NCI-H2171 treated with DMSO at 0.1 percent for 48 hours (cell line): Measurements from ENCODE around the gene CCDC91.
"Not testable (repeated sequence)": the region's sequence is repeated elsewhere in the genome, so short reads cannot be mapped to it uniquely, and the experiment has no call there.

ENCODE experiments used
- DNase-seq: peaks from one replicate; lab custom pipeline; 2025; lab: John Stamatoyannopoulos, UW

CCDC91 gene

GRCh38 chr12:28232211-28232928 lies 42.1 kb downstream of the CCDC91 start:
- DNase-seq, result no peak

GRCh38 chr12:28234444-28234843 lies 44.2 kb downstream of the CCDC91 start:
- DNase-seq, result no peak

DNA sequence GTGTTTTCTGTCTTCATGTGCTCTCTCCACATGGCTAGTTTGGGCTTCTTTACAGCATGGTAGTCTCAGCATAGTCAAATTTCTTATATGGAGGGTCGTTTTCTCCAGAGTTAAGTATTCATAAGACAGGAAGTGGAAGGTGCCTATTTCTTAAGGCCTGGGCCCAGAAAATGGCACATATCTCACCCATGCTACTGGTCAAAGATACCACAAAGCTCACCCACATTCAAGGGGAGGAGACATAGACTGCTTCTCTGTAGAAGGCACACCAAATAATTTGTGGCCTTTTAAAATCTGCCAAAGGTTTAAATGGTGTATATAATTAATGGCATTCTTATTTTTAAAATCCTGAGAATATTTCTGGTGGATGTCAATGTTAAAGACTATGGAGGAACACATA lies 44.8 kb downstream of the CCDC91 start:
- DNase-seq, result no peak

- no peak for DNase-seq
Observed at GRCh38 chr12:28235985-28236384, 45.7 kb downstream of the CCDC91 start.

DNA sequence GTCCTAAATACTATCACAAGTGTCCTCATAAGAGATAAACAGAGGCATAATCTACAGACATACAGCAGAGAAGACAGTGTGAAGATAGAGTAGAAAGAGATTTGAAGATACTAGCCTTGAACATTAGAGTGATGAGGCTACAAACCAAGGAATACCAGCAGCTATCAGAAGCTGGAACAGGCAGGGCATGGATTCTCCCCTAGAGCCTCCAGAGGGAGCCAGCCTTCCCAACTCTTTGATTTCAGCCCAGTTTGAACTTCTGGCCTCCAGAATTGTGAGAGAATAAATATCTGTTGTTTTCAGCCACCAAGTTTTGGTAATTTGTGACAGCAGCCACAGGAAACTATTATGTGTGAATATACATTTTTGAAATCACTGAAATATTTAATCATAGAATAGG lies 47.2 kb downstream of the CCDC91 start:
- DNase-seq, result peak; percentile 46

- DNase-seq, result no peak
Observed at GRCh38 chr12:28239918-28240317, 49.7 kb downstream of the CCDC91 start.

DNA sequence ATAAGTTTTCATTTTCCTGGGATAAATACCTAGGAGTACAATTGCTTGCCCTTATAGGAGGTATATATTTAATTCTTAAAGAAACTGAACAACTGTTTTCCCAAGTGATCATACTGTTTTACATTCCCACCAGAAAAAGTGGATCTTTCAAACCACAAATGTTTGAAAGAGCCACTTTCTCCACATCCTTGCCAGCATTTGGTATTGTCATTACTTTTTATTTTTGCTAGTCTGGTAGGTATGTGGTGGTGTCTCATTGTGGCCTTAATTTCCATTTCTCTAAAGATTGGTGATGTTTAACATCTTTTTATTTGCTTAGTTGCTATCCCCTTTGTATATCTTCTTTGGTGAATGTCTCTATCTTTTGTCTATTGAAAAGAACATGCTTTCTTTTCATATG lies 50.6 kb downstream of the CCDC91 start:
- DNase-seq, result no peak

GRCh38 chr12:28242129-28242495 lies 51.9 kb downstream of the CCDC91 start:
- no peak for DNase-seq

- peak; percentile 95 for DNase-seq
Observed at GRCh38 chr12:28242496-28243309, 52.4 kb downstream of the CCDC91 start.

- DNase-seq, result no peak
Observed at GRCh38 chr12:28243310-28243633, 53.0 kb downstream of the CCDC91 start.

GRCh38 chr12:28247806-28248205 lies 57.5 kb downstream of the CCDC91 start:
- no peak for DNase-seq

GRCh38 chr12:28248555-28249145 lies 58.4 kb downstream of the CCDC91 start:
- no peak for DNase-seq

DNA sequence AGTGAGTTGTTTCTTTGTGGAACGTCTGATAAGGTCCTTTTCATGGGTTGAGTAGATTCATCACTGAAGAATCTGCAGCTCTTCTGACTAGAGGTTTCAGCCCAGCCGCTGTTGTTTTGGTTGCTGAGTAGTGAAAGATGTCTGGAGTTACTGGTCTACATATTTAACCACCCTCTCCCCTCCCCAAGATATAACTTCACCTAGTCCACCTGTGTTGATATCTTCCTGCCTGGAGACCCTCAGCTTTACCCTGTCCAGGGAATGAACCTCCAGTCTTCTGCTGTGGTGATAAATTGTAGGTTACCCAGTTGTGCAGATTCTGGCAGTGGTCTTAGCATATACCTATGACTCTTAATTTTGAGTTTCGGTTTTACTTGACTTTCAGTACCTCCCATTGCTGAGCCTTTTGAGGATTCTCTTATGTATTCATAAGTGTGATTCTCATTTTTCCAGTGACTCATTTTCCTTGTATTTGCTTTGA lies 62.9 kb downstream of the CCDC91 start:
- no peak for DNase-seq

- DNase-seq, result no peak
Observed at GRCh38 chr12:28257411-28257810, 67.2 kb downstream of the CCDC91 start.

GRCh38 chr12:28258998-28259397 lies 68.7 kb downstream of the CCDC91 start:
- DNase-seq, result no peak

GRCh38 chr12:28265435-28266042 lies 75.3 kb downstream of the CCDC91 start:
- DNase-seq, result no peak

GRCh38 chr12:28267920-28268607 lies 77.8 kb downstream of the CCDC91 start:
- DNase-seq, result not testable (repeated sequence)

DNA sequence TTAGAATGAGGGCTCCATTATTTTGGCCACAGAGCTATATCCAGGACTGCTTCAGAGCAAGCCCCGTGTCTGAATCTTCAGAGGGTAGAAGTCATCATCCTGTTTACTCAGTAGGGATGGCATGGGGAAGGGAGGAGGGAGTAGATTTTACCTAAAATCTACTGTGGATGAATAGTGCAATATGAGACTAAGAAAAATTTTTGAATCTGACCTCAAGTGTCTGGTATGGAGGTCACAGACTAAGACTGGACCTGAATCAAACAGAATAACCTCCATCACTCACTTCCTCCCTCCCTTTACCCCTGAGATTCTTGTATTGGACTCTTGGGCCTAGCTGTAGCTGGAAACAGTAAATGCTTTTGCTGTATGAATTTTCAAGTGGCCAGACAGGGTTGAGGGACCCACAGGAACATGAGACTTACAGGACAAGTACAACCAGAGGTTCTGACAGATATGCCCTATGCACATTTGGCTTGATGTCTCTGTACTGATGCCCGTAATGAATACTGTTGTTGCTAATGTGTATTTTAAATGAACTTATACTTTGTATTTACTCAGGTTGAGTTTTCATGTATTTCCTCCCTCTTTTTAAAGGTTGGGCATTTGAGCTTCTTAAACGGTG lies 78.5 kb downstream of the CCDC91 start:
- no peak for DNase-seq

- DNase-seq, result no peak
Observed at GRCh38 chr12:28269851-28270250, 79.6 kb downstream of the CCDC91 start.

GRCh38 chr12:28278499-28278898 lies 88.2 kb downstream of the CCDC91 start:
- no peak for DNase-seq

DNA sequence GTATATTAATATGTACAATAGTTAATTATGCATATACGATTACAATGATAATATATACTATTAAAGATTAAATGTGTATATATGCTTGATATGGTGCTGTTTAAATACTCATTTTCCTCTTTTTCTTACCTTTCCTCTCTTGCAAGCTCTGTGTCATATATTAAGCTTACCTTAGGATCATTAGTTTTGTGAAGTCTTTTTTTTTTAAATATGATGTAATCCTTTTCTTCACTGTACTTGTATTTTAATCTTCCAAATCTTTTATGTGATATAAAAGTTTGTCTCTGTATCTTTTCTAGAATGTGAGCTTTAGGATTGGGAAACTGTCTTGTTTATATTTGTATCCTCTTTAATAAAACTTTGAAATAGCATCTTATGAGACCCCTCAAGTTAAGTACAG lies 88.7 kb downstream of the CCDC91 start:
- no peak for DNase-seq

DNA sequence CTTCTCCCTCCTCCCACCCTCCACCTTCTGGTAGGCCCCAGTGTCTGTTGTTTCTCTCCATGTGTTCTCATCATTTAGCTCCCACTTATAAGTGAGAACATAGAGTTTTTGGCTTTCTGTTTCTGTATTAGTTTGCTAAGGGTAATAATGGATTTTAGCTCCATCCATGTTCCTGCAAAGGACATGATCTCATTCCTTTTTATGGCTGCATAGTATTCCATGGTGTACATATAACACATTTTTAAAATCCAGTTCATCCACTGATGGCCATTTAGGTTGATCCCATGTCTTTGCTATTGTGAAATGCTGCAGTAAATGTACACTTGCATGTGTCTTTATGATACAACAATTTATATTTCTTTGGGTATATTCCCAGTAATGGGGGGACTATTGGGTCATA lies 96.1 kb downstream of the CCDC91 start:
- no peak for DNase-seq
